ENCODE results near the gene IGSF21.
"Not testable (repeated sequence)": the region's sequence is repeated elsewhere in the genome, so short reads cannot be mapped to it uniquely, and the experiment has no call there.

Gene IGSF21

GRCh38 chr1:18413541-18414305 lies 306.1 kb downstream of the IGSF21 start:
- DNase-seq, result no peak

- no peak for DNase-seq
These were observed 306.7 kb downstream of the IGSF21 start for GRCh38 chr1:18414321-18414720.

DNA sequence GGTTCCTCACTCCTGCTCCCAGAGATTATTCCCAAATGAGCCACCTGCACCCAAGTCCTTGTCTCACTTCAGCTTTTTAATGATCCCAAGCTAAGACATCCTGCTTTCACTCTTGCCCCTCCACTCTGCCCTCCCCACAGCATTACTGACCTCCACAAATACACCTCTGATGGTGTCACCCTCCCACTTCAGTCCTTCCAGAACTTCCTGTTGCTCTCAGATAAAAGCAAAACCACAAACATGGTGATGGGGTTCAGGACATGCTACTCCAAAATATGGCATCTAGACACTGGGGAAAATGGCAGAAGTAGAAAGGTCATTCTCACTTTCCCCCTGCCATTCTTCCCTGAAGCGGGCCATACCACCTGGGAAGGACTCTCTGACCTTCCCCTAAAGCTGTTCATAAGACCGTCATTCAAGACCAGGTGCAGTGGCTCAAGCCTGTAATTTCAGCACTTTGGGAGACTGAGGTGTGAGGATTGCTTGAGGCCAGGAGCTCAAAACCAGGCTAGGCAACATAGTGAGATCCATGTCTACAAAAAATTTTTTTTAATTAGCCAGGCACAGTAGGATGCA lies 307.4 kb downstream of the IGSF21 start:
- DNase-seq, result no peak

DNA sequence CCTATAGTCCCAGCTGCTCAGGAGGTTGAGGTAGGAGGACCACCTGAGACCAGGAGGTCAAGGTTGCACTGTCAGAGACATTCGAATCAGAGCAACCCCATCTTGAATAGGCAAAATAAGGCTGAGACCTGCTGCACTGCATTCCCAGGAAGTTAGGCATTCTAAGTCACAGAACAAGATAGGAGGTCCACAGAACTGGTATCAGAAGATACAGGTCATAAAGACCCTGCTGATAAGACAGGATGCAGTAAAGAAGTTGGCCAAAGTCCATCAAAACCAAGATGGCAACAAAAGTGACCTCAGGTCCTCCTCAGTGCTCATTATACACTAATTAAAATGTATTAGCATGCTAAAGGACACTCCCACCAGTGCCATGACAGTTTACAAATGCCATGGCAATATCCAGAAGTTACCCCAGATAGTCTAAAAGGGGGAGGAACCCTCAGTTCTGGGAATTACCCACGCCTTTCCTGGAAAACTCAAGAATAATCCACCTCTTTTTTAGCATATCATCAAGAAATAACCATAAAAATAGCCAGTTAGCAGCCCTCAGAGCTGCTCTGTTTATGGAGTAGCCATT lies 307.9 kb downstream of the IGSF21 start:
- no peak for DNase-seq

DNA sequence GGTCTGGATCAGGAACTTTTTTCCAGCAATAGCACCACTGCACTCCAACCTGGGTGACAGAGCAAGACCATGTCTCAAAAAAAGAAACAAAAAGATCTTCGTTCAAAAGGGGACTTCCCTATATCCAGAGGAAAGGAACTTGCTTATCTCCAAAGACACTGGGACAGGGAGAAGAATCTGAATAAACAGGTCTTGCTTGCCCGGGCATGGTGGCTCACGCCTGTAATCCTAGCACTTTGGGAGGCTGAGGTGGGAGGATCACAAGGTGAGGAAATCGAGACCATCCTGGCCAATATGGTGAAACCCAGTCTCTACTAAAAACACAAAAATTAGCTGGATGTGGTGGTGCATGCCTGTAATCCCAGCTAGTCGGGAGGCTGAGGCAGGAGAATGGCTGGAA lies 308.5 kb downstream of the IGSF21 start:
- DNase-seq, result not testable (repeated sequence)

DNA sequence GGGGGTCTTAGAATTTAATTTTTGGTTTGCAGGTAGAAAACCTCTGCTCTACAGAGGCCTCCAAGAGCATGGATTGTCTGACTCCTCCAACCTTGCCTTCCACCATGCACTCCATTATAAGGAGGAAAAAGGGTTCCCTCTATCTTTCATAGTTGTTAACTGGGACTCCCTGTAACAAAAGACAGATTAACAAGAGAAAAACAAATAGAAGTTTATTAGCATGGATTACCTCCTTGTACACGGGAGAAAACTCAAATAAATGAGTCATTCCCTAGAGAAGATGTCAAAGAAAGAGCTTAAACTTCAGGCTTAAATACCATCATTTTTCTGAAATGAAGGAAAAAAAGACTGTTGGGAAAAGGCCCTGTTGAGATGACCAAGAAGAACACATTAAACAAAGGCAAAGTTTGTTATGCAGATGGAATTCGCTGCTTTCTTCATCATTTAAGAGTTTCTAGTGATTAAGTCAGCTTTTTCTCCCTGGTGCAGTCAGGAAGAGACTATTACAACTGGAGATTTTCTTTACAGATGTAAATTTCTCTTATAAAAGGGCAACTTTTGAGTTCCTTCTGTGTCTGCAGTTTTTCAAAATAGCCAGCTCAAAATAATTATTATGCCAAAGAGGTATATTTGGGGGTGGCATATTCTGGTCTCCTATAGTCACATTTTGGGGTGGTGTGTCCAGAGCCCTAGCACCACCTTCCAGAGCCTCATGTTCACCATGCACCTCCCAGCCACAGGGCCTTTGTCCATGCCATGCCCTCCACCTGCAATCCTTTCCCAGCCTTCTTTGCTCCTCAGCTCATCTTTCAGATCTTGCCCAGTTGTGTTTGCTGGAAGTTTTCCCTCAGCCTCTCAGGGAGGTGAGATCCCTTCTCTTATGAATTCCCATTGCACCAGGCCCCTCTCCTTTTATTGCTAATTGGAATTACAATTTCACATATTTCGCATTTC lies 310.0 kb downstream of the IGSF21 start:
- DNase-seq, result no peak

GRCh38 chr1:18419113-18419844 lies 311.7 kb downstream of the IGSF21 start:
- no peak for DNase-seq

GRCh38 chr1:18419845-18420184 lies 312.2 kb downstream of the IGSF21 start:
- DNase-seq, result no peak

DNA sequence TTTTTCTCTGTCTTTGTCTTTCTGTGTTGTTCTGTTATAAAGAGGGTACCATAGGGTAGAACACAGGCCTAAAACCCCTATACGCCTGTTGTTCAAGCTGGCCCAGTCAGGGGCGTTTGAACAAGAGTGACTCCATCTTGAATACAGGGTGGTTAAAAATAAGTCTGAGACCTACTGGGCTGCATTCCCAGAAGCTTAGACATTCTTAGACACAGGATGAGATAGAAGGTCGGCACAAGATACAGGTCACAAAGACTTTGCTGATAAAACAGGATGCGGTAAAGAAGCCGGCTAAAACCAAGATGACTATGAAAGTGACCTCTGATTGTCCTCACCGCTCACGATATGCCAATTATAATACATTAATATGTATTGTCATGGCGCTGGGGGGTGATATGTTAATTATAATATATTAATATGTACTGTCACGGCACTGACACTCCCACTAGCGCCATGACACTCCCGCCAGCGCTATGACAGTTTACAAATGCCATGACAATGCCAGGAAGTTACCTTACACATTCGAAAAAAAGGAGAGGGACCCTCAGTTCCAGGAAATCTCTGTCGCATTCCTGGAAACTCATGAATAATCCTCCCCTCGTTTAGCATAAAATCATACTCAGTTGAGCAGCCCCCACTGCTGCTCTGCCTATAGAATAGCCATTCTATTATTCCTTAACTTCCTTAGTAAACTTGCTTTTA lies 314.6 kb downstream of the IGSF21 start:
- DNase-seq, result no peak

GRCh38 chr1:18422954-18423353 lies 315.4 kb downstream of the IGSF21 start:
- DNase-seq, result no peak

GRCh38 chr1:18426580-18426979 lies 319.0 kb downstream of the IGSF21 start:
- no peak for DNase-seq
